ENCODE results near the gene CRABP1. TPM values are rescaled to one million over a fixed set of nuclear protein-coding genes. Genes with fewer than 3 reads are reported as not detected.

The CRABP1 gene
- total RNA-seq, 1 donor from 2014 or later = 320 TPM

GRCh38 chr15:78350058-78350457, 9.9 kb downstream of the CRABP1 start:
- TF ChIP-seq EZH2 (IDR thresholded peaks at IDR 0.05) (no peak), CTCF (IDR thresholded peaks at IDR 0.05) (no peak), EZH2phosphoT487 (IDR thresholded peaks at IDR 0.05) (no peak)
- no peaks in the 10 kb centered on the region for H3K79me2 ChIP-seq (ENCODE audit: low read depth)
- no peak for DNase-seq (ENCODE audit: low spot score)
- no peaks in the 10 kb centered on the region for H3K36me3 ChIP-seq
- H2AFZ ChIP-seq (replicated peaks) = no peak overlapping the region
- H3K4me2 ChIP-seq = no peak overlapping the region
- no peak overlapping the region for H3K27ac ChIP-seq
- peaks cover 2% of the 10 kb centered on the region for H3K27me3 Mint-ChIP-seq (ENCODE audit: insufficient read depth, low read depth)
- no peaks in the 10 kb centered on the region for H3K9me3 Mint-ChIP-seq
- peak overlapping the region; percentile 58 for H3K4me3 Mint-ChIP-seq
- H3K4me3 ChIP-seq = no peak overlapping the region
- H3K9ac ChIP-seq = no peak overlapping the region
- H4K20me1 ChIP-seq (ENCODE audit: low read depth) = no peaks in the 10 kb centered on the region
- peaks cover 31% of the 10 kb centered on the region for H3K4me1 Mint-ChIP-seq
- H3K27me3 ChIP-seq = no peaks in the 10 kb centered on the region
- no peaks in the 10 kb centered on the region for H3K36me3 Mint-ChIP-seq
- H3F3A ChIP-seq (ENCODE audit: low read depth) = peaks cover 15% of the 10 kb centered on the region
- H3K4me1 ChIP-seq = peaks cover 17% of the 10 kb centered on the region
- no peak overlapping the region for H3K27ac Mint-ChIP-seq
- H3K9me3 ChIP-seq (ENCODE audit: low read depth) = no peaks in the 10 kb centered on the region

- Mint-ChIP-seq H3K9me3 (no peaks in the 10 kb centered on the region), H3K27ac (no peak overlapping the region), H3K4me3 (no peak overlapping the region), H3K27me3 (ENCODE audit: insufficient read depth, low read depth) (peaks cover 2% of the 10 kb centered on the region), H3K36me3 (no peaks in the 10 kb centered on the region), H3K4me1 (peaks cover 25% of the 10 kb centered on the region)
- no peak overlapping the region for H3K4me3 ChIP-seq
- H3K9me3 ChIP-seq (ENCODE audit: low read depth) = no peaks in the 10 kb centered on the region
- no peaks in the 10 kb centered on the region for H3K27me3 ChIP-seq
- no peak overlapping the region for H2AFZ ChIP-seq (replicated peaks)
- DNase-seq (ENCODE audit: low spot score) = no peak
- no peak overlapping the region for H3K9ac ChIP-seq
- H3K27ac ChIP-seq = no peak overlapping the region
- H3K36me3 ChIP-seq = no peaks in the 10 kb centered on the region
- H3K4me1 ChIP-seq = peaks cover 17% of the 10 kb centered on the region
- peaks cover 15% of the 10 kb centered on the region for H3F3A ChIP-seq (ENCODE audit: low read depth)
- no peak overlapping the region for H3K4me2 ChIP-seq
- H3K79me2 ChIP-seq (ENCODE audit: low read depth) = no peaks in the 10 kb centered on the region
- H4K20me1 ChIP-seq (ENCODE audit: low read depth) = no peaks in the 10 kb centered on the region
- TF ChIP-seq EZH2phosphoT487 (IDR thresholded peaks at IDR 0.05) (no peak), CTCF (IDR thresholded peaks at IDR 0.05) (no peak), EZH2 (IDR thresholded peaks at IDR 0.05) (no peak)
Observed at GRCh38 chr15:78351539-78351938, 11.4 kb downstream of the CRABP1 start.

GRCh38 chr15:78353093-78353492, 12.9 kb downstream of the CRABP1 start:
- no peak overlapping the region for H3K27ac ChIP-seq
- H2AFZ ChIP-seq (replicated peaks) = no peak overlapping the region
- no peak for DNase-seq (ENCODE audit: low spot score)

More at GRCh38 chr15:78353093-78353492, 12.9 kb downstream of the CRABP1 start:
- no peaks in the 10 kb centered on the region for H4K20me1 ChIP-seq (ENCODE audit: low read depth)
- no peaks in the 10 kb centered on the region for H3K27me3 ChIP-seq
- no peak for TF ChIP-seq EZH2 (IDR thresholded peaks at IDR 0.05)
- TF ChIP-seq CTCF (IDR thresholded peaks at IDR 0.05) = no peak
- no peak for TF ChIP-seq EZH2phosphoT487 (IDR thresholded peaks at IDR 0.05)
- Mint-ChIP-seq H3K4me1 (peaks cover 13% of the 10 kb centered on the region), H3K4me3 (no peak overlapping the region), H3K36me3 (no peaks in the 10 kb centered on the region), H3K27me3 (ENCODE audit: insufficient read depth, low read depth) (peaks cover 2% of the 10 kb centered on the region), H3K9me3 (no peaks in the 10 kb centered on the region), H3K27ac (no peak overlapping the region)
- no peaks in the 10 kb centered on the region for H3K36me3 ChIP-seq
- H3K9me3 ChIP-seq (ENCODE audit: low read depth) = no peaks in the 10 kb centered on the region
- H3K79me2 ChIP-seq (ENCODE audit: low read depth) = no peaks in the 10 kb centered on the region
- H3K9ac ChIP-seq = no peak overlapping the region
- no peak overlapping the region for H3K4me3 ChIP-seq
- peaks cover 5% of the 10 kb centered on the region for H3F3A ChIP-seq (ENCODE audit: low read depth)
- no peak overlapping the region for H3K4me2 ChIP-seq
- H3K4me1 ChIP-seq = peaks cover 14% of the 10 kb centered on the region
